NCI-H2171 treated with DMSO at 0.1 percent for 48 hours (cell line): ENCODE measurements around the gene SEMA6A.

Experiments
- DNase-seq: peaks from one replicate; lab custom pipeline; 2025; lab: John Stamatoyannopoulos, UW

SEMA6A gene

DNA sequence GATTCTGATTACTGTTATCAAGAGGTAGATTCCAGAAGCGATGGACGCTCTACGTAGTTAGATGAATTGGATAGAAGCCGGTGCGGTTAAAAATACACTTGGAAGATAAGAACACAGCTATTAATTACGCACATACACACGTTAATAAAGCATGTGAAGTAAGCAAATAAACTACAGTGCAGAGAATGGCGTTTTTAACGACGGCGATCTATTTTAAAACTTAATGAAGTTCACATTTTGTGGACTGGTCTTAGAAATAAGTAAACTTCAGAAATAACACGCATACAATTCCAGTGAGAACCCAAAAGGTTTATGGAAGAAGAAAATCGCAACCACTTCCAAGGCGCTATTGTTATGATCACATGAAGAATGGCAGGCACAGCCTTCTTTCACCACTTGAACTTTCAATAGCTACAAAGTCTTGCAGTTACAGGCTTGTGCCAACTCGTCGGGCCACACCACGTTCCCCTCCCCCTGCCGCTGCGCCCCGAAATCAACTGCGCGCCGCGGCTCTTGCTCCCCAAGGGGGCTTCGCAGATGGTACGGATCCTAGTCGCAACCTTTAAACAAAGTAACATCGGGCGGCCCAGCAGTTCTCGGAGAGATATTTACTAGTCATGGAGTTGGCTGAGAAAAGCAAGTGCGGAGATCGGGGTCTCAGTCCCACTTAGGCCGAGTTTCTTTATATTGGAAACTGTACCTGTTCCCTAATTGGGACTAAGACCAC lies 866 bp upstream of the SEMA6A start:
- DNase-seq = no peak

DNA sequence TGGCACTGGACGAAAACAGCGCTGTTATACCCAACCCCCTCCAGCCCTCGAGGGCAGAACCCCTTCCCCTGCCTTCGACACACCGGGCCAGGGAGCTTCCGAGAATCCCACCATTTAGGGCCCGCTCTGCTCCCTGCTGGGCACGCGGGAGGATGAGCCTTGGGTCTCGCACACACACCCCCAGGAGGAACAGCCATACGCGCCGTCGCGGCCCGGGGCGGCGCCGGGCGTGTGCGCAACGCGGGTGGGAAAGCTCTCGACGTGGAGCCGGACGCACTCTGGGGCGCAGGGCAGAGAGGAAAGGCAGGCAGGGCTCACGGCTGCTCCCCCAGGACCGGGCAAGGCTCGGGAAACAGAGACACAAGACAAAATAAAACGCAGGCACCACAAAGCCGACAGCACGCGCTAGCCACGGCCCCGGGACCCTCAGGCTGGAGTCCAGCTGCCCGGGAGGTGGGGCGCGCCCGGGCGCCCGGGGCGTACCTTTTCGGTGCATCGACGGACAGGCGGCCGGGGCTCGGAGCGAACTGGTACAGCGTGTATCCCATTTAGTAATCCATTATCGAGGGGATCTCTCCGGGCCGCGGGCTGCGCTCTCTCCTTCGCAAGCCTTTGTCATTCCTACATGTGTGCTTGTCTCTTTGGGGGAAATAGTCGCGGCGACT lies 789 bp downstream of the SEMA6A start:
- peak; percentile 31 for DNase-seq

DNA sequence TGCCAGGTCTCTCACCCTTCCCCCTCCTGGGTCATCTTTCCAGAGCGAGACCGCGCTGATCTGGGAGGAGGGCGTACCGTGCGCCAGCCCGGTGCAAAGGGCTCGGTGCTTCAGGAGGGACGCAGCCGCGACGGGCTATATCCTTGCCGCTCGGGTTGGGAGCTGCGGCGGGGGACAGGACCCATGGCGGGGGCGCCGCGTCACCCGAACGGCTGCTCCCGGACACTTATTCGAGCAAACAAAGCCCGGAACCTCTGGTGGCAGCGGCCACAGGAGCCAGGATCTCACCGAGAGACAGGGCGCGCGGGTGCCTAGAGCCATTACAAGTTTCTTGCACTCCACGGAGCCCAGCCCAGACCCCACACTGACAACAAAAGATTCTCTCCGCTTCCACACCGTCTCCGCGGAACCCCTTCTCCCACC lies 1.3 kb downstream of the SEMA6A start:
- DNase-seq = peak; percentile 49

DNA sequence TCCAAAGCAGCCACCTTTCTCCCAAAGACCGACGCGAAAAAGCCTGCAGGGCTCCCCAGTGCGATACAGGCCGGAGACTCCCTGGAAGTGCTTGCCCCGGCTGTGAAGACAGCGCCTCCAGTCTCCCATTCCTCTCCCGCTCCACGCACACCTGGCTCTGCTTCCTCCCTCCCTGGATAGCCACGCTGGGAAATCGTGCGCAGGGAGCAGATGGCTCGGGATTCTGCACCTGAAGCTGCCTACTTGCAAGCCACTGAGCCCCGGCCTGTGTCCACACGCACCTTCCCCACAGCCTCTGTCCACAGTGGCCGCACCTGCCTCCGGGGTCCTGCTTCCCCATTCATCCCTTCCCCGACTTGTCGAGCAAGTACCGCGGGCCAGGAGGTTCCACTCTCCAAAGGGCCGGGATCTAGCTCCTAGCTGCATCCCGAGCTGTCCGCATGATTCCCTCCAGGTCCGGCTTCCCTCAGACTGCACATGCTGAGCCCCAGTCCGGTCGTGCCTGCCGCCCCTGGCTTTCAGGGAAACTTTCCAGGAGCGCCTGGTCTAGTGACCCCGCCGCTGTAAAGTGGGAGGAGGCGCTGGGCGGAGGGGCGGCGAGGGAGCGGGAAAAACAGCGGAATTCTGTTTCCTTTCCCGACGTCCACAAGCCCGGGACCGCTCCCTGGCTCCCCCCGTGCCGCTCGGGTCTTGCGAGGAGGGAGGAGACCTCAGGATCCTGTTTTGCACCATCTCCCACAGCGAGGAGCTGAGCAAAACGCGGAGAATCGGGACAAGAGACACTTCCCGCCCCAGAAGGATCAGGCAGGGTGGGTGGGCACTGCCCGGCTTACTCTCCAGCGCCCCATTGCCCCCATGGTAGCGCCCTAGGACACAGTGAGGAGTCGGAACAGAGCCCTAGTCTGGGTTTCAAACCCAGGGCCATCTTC lies 2.0 kb downstream of the SEMA6A start:
- DNase-seq = peak; percentile 72

DNA sequence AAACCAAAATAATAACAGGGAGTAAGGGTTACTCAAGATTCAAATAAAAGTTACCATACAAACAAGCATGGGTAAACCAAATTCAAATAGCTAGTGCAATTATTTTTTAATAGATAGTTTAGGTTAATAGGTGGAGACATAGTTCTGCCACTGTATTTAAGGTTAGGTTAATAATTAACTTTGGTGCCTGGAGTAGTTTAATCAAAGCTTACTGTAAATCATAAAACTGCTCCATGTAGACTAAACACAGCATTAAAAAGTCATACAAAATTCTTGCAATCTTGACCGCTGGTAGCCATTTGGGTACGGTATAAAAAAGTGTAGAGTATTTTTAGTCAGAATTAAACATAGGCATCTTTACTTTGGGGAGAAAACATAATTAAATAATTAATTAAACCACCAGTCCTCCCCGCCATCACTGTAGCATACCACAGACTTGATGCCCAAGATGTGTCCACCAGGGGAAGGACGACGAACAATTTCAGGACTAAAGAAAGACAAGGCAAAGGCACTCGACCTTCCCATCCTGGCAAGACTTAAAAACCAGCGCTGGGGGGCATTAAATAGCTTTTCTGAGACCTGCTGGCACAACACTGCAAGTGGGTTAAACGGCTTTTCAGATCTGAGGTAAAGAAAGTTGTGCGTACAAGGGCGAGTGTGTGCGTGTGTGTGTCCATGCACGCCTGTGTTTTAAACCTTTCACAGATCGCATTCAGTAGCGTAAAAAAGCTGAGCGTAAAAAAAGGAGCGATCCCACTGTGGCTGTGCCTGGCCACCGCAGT lies 2.9 kb downstream of the SEMA6A start:
- DNase-seq = no peak

DNA sequence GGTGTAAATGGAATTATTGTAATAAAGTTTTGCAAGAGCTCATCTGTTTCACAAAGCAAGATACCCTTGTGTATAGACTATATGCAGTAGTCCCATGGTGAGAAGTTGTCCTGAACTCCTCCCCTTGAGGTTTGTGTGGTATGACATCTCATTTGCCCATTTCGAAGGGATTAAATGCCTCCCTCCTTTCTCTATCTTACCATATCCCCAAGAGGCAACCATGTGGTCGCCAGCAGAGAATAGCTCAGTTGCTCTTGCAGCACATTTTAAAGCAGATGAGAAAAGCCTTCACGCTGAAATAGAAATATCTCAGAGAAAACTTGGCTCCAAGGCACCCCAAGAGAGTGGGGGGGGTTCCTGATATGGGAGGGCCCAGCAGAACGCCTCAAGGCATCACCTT lies 4.6 kb downstream of the SEMA6A start:
- no peak for DNase-seq

DNA sequence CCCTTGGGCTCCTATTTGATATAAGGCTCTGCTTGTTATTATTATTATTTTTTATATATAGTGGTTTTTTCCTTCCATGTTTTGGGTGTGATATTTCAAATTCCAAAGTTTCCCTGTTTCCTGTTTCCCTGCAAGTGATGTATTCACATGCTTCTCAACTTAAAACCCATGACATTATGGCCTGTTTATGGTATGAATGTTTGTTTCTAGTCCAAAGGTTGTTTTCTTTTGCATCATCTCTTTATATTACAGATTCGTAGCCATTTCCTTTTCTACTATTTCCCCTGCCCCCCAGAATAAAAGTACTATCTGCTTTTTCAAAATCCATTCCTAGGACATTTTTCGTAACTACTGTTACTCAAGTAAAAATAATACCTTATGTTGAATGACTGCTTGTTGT lies 7.5 kb downstream of the SEMA6A start:
- no peak for DNase-seq

DNA sequence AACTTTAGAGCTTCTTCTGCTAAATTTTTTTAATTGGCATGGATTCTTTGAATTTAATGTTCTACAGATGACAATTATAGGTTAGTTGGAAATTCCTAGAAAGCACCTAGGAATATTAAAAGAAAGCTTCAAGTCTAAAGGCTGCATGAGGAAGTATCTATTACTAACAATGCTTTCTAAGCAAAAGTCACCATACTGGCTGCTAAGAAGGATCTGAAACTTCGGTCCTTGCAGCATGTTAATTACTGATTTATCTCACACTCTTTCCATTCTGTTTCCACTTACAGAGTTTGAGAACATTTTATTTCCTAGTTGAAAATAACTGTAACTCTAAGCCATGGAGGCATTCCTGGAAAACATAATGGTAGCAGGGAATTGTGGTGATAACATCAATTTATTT lies 8.4 kb downstream of the SEMA6A start:
- no peak for DNase-seq

DNA sequence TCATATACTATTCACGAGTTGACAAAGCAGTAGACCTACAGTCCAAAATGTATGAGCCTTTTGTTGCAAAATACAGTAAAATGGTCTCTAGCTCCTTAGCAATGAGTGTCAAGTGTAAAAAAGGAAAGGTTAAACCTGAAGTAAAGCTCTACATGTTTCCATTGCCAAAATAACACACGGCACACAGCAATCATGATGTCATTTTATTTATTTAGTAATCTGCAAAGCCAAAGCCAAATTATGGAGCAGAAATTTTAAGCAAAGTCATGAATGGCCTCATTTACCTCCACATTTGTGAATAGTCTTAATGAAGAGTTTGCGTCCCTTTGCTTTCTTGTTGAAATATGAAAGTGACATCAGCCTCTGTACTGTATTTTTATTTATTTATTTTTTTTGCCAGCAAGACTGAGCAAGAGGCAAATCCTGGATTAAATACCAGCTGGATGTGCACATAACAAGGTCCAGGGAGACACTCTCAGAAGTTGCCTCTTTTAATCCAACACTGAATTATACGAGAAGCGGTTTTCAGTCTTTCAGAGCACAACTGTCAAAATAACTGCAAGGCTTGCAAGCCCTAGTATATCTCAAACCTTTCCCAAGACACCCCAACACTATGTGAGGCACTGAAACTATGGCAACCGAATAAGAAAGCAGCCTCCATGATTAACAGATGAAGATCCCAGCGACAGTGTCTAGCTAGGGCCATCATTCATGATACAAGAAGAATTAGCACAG lies 9.7 kb downstream of the SEMA6A start:
- no peak for DNase-seq

DNA sequence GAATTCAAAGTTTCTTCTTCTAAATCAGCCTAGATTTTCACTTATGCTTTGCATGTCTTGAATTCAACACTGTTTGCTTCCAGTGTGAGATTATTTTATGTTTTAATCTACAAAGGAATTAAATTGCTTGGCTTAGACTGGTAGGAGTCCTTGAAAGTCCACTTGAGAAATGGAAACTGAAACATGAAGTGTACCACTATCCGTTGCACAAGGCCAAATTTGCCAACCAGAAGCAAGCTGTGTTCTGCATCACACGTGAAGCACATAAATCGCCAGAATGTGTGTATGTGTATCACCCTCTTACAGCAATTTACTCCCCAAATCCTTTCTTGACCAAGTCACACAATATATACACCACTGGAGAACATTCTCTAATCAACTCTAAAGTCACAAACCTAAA lies 10.3 kb downstream of the SEMA6A start:
- DNase-seq = no peak

DNA sequence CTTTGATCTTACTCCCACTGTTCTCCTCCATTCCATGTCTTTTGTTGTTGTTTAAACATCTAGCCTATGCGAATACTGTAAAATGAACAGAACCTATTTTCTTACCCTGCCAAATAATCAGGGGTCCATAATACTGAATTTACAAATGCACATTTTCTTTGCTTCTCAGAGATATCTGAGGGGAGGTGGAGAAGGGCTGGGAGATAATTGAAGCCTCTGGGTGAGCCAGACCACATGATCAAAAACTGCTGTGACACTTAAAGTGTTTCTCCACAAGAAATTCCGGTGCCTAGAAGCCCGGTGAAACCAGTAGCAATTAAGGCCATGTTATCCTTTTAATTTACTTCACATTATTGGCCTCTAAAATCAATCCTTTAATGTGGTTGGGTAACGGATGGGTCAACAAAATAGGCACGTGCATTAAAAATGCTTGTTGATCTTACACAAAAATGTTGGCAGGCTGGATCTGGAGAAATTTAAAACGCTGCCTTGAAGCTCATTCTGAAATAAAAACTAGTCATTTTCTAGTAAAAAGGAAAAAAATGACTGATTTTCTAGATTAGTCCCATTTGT lies 10.8 kb downstream of the SEMA6A start:
- no peak for DNase-seq

DNA sequence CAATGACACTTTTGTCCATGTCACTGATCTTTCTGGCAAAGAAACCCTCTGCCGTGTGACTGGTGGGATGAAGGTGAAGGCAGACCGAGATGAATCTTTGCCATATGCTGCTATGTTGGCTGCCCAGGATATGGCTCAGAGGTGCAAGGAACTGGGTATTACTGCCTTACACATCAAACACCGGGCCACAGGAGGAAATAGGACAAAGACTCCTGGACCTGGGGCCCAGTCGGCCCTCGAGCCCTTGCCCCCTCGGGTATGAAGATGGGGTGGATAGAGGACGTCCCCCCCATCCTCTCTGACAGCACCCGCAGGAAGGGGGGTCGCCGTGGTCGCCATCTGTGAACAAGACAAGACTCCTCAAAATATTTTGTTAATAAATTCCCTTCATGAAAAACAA lies 12.0 kb downstream of the SEMA6A start:
- no peak for DNase-seq

DNA sequence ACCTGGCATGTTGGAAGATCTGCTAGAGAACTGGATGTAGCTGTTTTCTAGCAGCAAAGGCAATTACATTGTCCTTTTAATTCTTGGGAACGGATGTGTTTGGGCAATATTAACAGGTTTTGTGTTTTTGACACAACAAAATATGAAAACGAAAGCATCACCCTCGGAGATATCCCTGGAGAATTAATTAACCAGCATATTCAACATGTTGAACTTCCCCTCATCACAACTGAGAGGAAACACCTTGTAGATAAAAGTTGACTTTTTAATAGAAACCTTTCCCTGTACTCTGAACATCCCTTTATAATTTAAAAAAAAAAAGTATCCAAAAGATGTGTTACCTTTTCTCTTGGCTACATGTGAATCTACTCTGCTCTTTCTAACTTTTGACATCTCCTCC lies 13.0 kb downstream of the SEMA6A start:
- no peak for DNase-seq

DNA sequence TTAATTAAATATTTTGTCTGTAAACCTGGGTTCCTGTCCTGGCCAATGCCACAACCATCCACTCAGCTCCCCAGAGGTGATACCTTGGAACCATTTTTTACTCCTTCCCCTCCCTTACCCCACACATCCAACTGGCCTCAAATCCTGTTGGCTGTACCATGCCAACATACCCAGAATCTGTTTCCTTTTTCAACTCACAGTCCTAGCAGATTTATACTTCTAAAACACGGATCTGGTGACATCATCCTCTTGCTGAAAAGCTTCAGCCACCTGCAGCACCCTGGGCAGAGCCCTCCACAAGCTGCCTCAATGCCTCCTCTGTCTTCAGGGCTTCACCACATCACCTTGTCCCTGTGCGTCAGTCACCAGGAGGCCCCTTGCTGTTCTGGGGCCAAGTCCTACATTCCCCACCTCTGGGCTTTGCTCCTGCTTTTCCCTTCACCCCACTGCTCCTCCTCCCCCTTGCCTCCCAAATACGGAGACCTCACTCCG lies 14.9 kb downstream of the SEMA6A start:
- no peak for DNase-seq

DNA sequence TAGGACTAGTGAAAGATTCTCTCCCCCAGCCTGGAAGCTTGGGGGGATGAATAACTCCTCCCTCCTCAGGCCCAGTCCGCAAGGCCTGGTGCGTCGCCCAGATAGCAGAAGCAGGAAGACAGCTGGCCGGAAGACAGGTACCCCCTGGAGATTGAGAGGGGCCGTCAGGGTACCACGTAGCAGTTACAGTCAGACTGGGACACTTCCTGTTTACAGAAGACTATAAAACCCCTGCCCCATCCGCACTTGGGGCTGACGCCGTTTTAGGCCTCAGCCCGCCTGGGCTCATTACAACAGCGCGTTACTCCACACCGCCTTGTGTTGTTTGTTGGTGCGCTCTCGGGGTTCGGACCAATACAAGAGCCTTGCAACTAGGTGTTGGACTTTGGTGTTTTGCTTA lies 15.4 kb downstream of the SEMA6A start:
- DNase-seq = no peak

DNA sequence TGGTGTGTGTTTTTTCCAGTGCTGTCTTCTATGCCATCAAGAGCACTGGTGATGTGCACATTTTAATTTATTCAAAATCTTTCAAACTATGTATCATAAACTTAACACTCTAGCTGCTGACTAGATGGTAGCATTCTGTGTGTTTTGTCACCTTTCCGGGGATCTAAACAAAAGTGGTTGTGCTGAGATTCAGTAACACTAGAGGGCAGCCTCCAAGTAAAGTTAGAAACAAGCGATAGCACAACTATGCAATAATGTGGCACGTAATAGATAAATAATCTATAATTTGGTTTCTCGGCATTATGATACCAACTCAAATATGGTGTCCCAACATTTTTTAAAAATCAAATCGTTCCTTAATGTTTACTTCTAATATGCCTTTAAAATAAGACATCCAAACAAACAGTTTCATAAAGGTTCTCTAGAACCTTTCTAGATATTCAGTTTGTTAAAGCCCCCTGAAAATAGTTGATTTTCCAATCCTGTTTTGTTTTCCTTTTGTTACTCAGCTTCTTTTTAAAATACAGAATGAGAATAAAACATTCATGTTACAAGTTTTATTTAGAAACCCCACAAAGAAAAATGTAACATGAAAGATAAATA lies 16.9 kb downstream of the SEMA6A start:
- DNase-seq = no peak

DNA sequence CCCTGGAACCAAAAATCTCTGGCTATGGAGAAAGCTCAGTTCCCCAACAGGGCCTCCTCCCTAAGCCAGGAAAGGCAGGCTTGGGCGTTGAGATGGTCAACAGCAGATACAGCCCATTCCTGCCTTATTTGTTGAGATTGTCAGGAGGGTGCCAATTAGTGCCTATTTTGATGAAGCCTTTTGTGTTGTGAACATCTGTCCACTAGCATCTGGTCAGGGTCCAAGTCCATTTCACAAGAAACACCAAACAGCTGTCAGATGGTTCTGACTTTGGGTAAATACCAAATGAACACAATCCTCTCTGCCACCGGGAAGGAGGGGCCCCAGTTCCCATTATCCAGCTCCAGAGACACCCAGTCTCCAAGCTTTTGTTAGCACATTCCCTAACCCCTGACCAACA lies 19.9 kb downstream of the SEMA6A start:
- DNase-seq = peak; percentile 40

DNA sequence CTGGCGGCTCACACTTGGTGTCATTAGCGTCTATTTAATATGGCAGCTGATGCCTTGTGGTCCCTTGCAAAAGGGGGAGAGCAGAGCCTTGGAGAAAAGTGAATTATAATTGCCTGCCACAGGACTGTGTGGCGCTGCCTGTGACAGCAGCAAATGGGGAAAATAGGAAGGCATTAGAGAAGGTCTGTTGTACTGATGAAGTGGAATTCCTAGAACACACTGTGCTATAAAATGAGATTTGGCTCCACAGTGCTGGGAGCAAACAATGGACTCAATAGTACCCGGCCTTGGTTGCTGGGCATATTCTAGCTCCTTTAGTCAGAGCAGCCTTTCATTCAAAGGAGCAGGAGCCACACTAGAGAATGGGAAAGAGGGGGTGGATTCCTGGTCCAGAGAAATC lies 21.3 kb downstream of the SEMA6A start:
- DNase-seq = no peak

DNA sequence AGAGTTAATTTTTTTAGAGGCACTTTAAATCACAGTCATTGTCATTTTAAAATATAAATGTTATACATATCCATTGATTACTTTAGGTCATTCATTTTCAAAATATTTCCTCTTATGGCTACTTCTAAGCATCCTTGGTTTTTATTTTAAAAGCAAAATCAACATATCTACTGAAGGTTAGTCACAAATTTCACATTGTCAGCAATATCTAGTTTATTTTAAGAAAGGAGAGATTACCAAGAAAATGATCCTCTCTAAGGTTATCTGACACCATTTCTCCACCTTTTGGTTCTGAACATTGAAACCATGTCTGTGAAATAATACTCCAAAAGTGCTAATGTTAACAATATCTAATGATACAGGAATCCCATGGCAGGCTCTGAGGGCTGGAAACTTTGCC lies 24.5 kb downstream of the SEMA6A start:
- no peak for DNase-seq

DNA sequence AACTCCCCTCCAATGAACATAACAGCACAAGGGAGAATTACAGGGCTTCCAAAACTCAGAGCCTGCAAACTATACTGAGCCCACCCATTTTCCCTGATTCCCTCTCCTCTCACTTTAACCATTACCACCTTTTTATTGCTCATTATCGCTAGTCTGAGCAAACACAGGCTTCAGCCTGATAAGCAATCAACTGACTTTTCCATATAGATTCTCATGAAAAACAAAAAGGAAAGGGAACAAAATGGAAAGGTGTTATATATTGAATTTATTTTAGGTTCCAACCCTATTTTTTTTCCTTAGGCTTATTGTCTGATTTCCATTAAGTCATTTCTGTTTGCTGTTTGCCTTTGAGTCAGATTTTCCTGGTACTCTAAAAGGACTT lies 27.9 kb downstream of the SEMA6A start:
- DNase-seq = no peak
